HepG2 (cell line): ENCODE results near the gene SACS. TPM values are rescaled to one million over a fixed set of nuclear protein-coding genes. Genes with fewer than 3 reads are reported as not detected.

Source experiments
- ATAC-seq: fragments of 200-7000 bp; cut with Tn5 transposase; 3 replicates; pipeline ENCODE4 v1.9.1; 2020; ENCODE audit warnings: mild to moderate bottlenecking, moderate library complexity
- BruUV-seq: library from RNA; stranded (reverse); fragments of 400-500 nt; replicated peaks from 2 replicates; lab custom pipeline; 2021; lab: Mats Ljungman, UMichigan
- CTCF ChIA-PET: fragments of 300-600 bp; formaldehyde crosslinking; extraction: SDS; loops from one replicate; lab custom pipeline; 2021; ENCODE audit warnings: low total read pairs, inconsistent platforms, low intra/inter-chr PET ratio; lab: Yijun Ruan, JAX
- POLR2A ChIA-PET: fragments of 350-600 bp; sonication (Branson Sonifier 250); formaldehyde crosslinking; loops from one replicate; lab custom pipeline; 2020; ENCODE audit warnings: antibody characterized with exemption, inconsistent platforms; lab: Yijun Ruan, JAX
- DNase-seq: peaks from one replicate; pipeline ENCODE4 v3.0.0-alpha.2; 2015; ENCODE audit warnings: low spot score
- FAIRE-seq: peaks from 3 replicates; lab custom pipeline; 2011; peaks lifted over from hg19 to GRCh38; lab: Jason Lieb, UNC
- H2AFZ ChIP-seq: one replicate; pipeline ENCODE4 v1.6.1; 2011; ENCODE audit warnings: low read length, inconsistent platforms
- H3K27ac ChIP-seq: fragments of 300-600 bp; 3 replicates; pipeline ENCODE4 v1.8.0; 2011; ENCODE audit warnings: mixed run types, mild to moderate bottlenecking, mixed read lengths, low read length, inconsistent platforms; ENCODE audit not compliant: insufficient read depth; ENCODE audit errors: extremely low read length
- H3K27me3 ChIP-seq, 2 experiments: fragments of 200-600 bp in 1 of 2; 2 replicates in 1 of 2; 3 replicates in 1 of 2; pipeline versions ENCODE4 v1.6.0 to v1.8.0; 2011; ENCODE audit warnings: low read length in 2 of 2, mild to moderate bottlenecking in 2 of 2, moderate library complexity in 2 of 2, inconsistent platforms in 1 of 2; ENCODE audit not compliant: insufficient read depth in 2 of 2, control insufficient read depth in 1 of 2
- H3K36me3 ChIP-seq, 2 experiments: fragments of 200-600 bp in 1 of 2; replicated peaks in 1 of 2; 2 replicates in 1 of 2; 3 replicates in 1 of 2; pipeline versions ENCODE4 v1.5.1 to v1.8.0; 2011; ENCODE audit warnings: low read length in 2 of 2, inconsistent platforms in 1 of 2; ENCODE audit not compliant: insufficient read depth in 2 of 2, control insufficient read depth in 1 of 2
- H3K4me1 ChIP-seq: 2 replicates; pipeline ENCODE4 v1.5.1; 2012; ENCODE audit warnings: low read length, inconsistent platforms; ENCODE audit not compliant: insufficient read depth
- H3K4me2 ChIP-seq: 2 replicates; pipeline ENCODE4 v1.6.0; 2011; ENCODE audit warnings: low read depth, low read length, inconsistent platforms
- H3K4me3 ChIP-seq, 3 experiments: fragments of 200-600 bp in 1 of 3; sonication (generic), shearing (Covaris generic) in 1 of 3; replicated peaks in 1 of 3; 2 replicates each; pipeline ENCODE4 v1.5.1; 2011 to 2016; ENCODE audit warnings: low read length in 3 of 3, inconsistent platforms in 2 of 3, low read depth in 2 of 3, mild to moderate bottlenecking in 2 of 3, control low read depth in 1 of 3, mixed read lengths in 1 of 3; ENCODE audit not compliant: insufficient read depth in 1 of 3
- H3K79me2 ChIP-seq: one replicate; pipeline ENCODE4 v1.6.1; 2011; ENCODE audit warnings: low read length, inconsistent platforms; ENCODE audit not compliant: insufficient read depth
- H3K9ac ChIP-seq: 2 replicates; pipeline ENCODE4 v1.6.0; 2011; ENCODE audit warnings: mild to moderate bottlenecking, low read depth, low read length, inconsistent platforms; ENCODE audit not compliant: insufficient read depth
- H3K9me3 ChIP-seq: 2 replicates; pipeline ENCODE4 v1.5.1; 2012; ENCODE audit warnings: mild to moderate bottlenecking, low read length
- H4K20me1 ChIP-seq: 2 replicates; pipeline ENCODE4 v1.6.0; 2011; ENCODE audit warnings: inconsistent platforms, mild to moderate bottlenecking, low read length, moderate library complexity; ENCODE audit not compliant: insufficient read depth
- FOXP1 ChIP-seq, 2 experiments: fragments of 450-650 bp in 1 of 2; IDR thresholded peaks; 2 replicates each; pipeline ENCODE4 v1.6.1; 2017 to 2018; ENCODE audit warnings: antibody characterized with exemption in 1 of 2
- IKZF1 ChIP-seq: fragments of 450-650 bp; IDR thresholded peaks from 2 replicates; pipeline ENCODE4 v1.7.1; 2016
- KIAA2018 ChIP-seq: sonication (generic); formaldehyde crosslinking; IDR thresholded peaks from 2 replicates; pipeline ENCODE4 v1.5.0; 2020; ENCODE audit warnings: mild to moderate bottlenecking, missing genetic modification reagents, borderline replicate concordance
- MEF2D ChIP-seq: sonication (generic); formaldehyde crosslinking; IDR thresholded peaks from 2 replicates; pipeline ENCODE4 v1.5.1; 2020; ENCODE audit warnings: mild to moderate bottlenecking, missing genetic modification reagents
- MIER3 ChIP-seq: IDR thresholded peaks from 2 replicates; pipeline ENCODE4 v1.6.1; 2016; ENCODE audit warnings: missing compliant biosample characterization, borderline replicate concordance
- MYC ChIP-seq: sonication (generic); formaldehyde crosslinking; IDR thresholded peaks from 2 replicates; pipeline ENCODE4 v1.9.0; 2021; ENCODE audit warnings: missing genetic modification reagents, borderline replicate concordance
- NCOR1 ChIP-seq: fragments of 200-600 bp; sonication (generic); IDR thresholded peaks from 2 replicates; pipeline ENCODE4 v1.7.0; 2017; ENCODE audit warnings: antibody characterized with exemption, low read length, borderline replicate concordance
- NRL ChIP-seq: sonication (generic); formaldehyde crosslinking; IDR thresholded peaks from 2 replicates; pipeline ENCODE4 v1.5.0; 2020; ENCODE audit warnings: missing genetic modification reagents, mild to moderate bottlenecking, moderate library complexity, borderline replicate concordance
- SIX1 ChIP-seq: sonication (generic); formaldehyde crosslinking; IDR thresholded peaks from 2 replicates; pipeline ENCODE4 v1.4.0; 2020; ENCODE audit warnings: missing genetic modification reagents, borderline replicate concordance
- SP5 ChIP-seq: IDR thresholded peaks from 2 replicates; pipeline ENCODE4 v1.6.1; 2016; ENCODE audit warnings: low read depth, borderline replicate concordance
- SRSF4 ChIP-seq: fragments of 200-400 bp; formaldehyde crosslinking; IDR thresholded peaks from one replicate; pipeline ENCODE4 v1.6.1; 2018; ENCODE audit warnings: mild to moderate bottlenecking, low read depth, low read length, moderate library complexity; ENCODE audit not compliant: poor library complexity, severe bottlenecking
- TBX3 ChIP-seq: fragments of 450-650 bp; IDR thresholded peaks from 2 replicates; pipeline ENCODE4 v1.6.1; 2017; ENCODE audit warnings: antibody characterized with exemption, mild to moderate bottlenecking, inconsistent platforms, borderline replicate concordance
- ZBTB7A ChIP-seq: sonication (generic); formaldehyde crosslinking; IDR thresholded peaks from 2 replicates; pipeline ENCODE4 v1.8.0; 2022; ENCODE audit warnings: mild to moderate bottlenecking, missing genetic modification reagents
- ZEB1 ChIP-seq: IDR thresholded peaks from 2 replicates; pipeline ENCODE4 v1.6.1; 2012; ENCODE audit warnings: mild to moderate bottlenecking, low read depth, inconsistent platforms; ENCODE audit not compliant: insufficient replicate concordance
- ZFP82 ChIP-seq: sonication (generic); formaldehyde crosslinking; IDR thresholded peaks from 2 replicates; pipeline ENCODE4 v1.5.1; 2020; ENCODE audit warnings: mild to moderate bottlenecking, missing genetic modification reagents, borderline replicate concordance
- ZNF772 ChIP-seq: sonication (generic); formaldehyde crosslinking; IDR thresholded peaks from 2 replicates; pipeline ENCODE4 v1.5.0; 2020; ENCODE audit warnings: mild to moderate bottlenecking, missing genetic modification reagents
- WGBS: methylation state at CpG from one replicate; pipeline ENCODE4 v1.1.6; 2017; ENCODE audit warnings: low lambda C conversion rate; 5-methylcytosine and 5-hydroxymethylcytosine counted together
- in situ Hi-C: cut with HindIII; loops from 2 replicates; pipeline ENCODE4 v1.10.0; 2017; ENCODE audit warnings: low pct_unique_long_range_greater_than_20kb; ENCODE audit not compliant: extremely low pct_ligation_motif_present
- intact Hi-C: fragments of 100-400 bp; cut with micrococcal nuclease; formaldehyde crosslinking; loops from one replicate; pipeline ENCODE4 v1.10.0; 2022; ENCODE audit not compliant: unreplicated experiment
- polyA plus RNA-seq, 8 experiments: library from polyadenylated mRNA; depleted of rRNA in 3 of 8; stranded (reverse) in 7 of 8; unstranded in 1 of 8; fragments of >200 nt; fragmentation: Illumina TruSeq in 4 of 8; extraction: Trizol in 4 of 8; gene quantifications; 2 replicates each; pipeline versions ENCODE4 v1.2.1 to v1.2.3, GENCODE V29; 2011 to 2016; ENCODE audit warnings: low read depth in 4 of 8, missing spikeins in 1 of 8, mixed read lengths in 1 of 8; ENCODE audit not compliant: insufficient read depth in 1 of 8
- total RNA-seq, 5 experiments: library from RNA; depleted of rRNA; stranded (reverse); fragments of >200 nt; fragmentation: Illumina TruSeq; extraction: Trizol; gene quantifications; 2 replicates each; pipeline ENCODE4 v1.2.3, GENCODE V29; 2016; ENCODE audit warnings: low read depth in 1 of 5
- TF ChIP-seq, protein P1 (sequence below): sonication (generic); formaldehyde crosslinking; IDR thresholded peaks from 2 replicates; pipeline ENCODE4 v1.5.1; 2020; ENCODE audit warnings: mild to moderate bottlenecking, moderate library complexity, missing genetic modification reagents

The SACS gene
- total and polyA plus RNA-seq, 2 of the 13 experiments (the other 11 are each of a cell fraction or from before 2014, with no cell fraction given), result 4.0 to 15.7 TPM

- no peaks in the 10 kb centered on the region for H3K79me2 ChIP-seq
- H3K4me2 ChIP-seq, result no peak overlapping the region
- H3K9ac ChIP-seq, result no peak overlapping the region
- FAIRE-seq (no peak), DNase-seq (no peak), ATAC-seq (no peak)
- H3K27me3 ChIP-seq, result no peaks in the 10 kb centered on the region
- POLR2A ChIA-PET, result no interaction called here
- in situ Hi-C loops, result no loop called here
- no peak overlapping the region for H3K4me3 ChIP-seq
- CTCF ChIA-PET, result no interaction called here
- no peak overlapping the region for H3K27ac ChIP-seq
- no peaks in the 10 kb centered on the region for H3K9me3 ChIP-seq
- BruUV-seq, result no TSS peak
- no peaks in the 10 kb centered on the region for H3K36me3 ChIP-seq
- intact Hi-C loops, result no loop called here
- 24% methylated on average over 7 of the region's 7 CpGs for WGBS
- no peaks in the 10 kb centered on the region for H3K4me1 ChIP-seq
- H2AFZ ChIP-seq, result no peak overlapping the region
- H4K20me1 ChIP-seq, result no peaks in the 10 kb centered on the region
- TF ChIP-seq FOXP1 (IDR thresholded peaks at IDR 0.05), result no peak
- no peak for TF ChIP-seq FOXP1 (CRISPR knock-in tag; IDR thresholded peaks at IDR 0.05)
- TF ChIP-seq NRL, result no peak
- no peak for TF ChIP-seq ZFP82 (CRISPR knock-in tag)
- TF ChIP-seq MIER3 (CRISPR knock-in tag), result no peak
- no peak for TF ChIP-seq SRSF4
- no peak for TF ChIP-seq MYC (CRISPR knock-in tag)
- no peak for TF ChIP-seq ZNF772 (CRISPR knock-in tag)
- TF ChIP-seq NCOR1, result no peak
- TF ChIP-seq TBX3, result no peak
- no peak for TF ChIP-seq ZBTB7A
- TF ChIP-seq, protein P1, sequence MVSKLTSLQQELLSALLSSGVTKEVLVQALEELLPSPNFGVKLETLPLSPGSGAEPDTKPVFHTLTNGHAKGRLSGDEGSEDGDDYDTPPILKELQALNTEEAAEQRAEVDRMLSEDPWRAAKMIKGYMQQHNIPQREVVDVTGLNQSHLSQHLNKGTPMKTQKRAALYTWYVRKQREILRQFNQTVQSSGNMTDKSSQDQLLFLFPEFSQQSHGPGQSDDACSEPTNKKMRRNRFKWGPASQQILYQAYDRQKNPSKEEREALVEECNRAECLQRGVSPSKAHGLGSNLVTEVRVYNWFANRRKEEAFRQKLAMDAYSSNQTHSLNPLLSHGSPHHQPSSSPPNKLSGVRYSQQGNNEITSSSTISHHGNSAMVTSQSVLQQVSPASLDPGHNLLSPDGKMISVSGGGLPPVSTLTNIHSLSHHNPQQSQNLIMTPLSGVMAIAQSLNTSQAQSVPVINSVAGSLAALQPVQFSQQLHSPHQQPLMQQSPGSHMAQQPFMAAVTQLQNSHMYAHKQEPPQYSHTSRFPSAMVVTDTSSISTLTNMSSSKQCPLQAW (CRISPR knock-in tag), result no peak
- no peak for TF ChIP-seq KIAA2018 (CRISPR knock-in tag)
- no peak for TF ChIP-seq IKZF1
- TF ChIP-seq SIX1, result no peak
- TF ChIP-seq SP5 (CRISPR knock-in tag), result no peak
- no peak for TF ChIP-seq MEF2D (CRISPR knock-in tag)
- TF ChIP-seq ZEB1, result no peak
Measured at GRCh38 chr13:23288995-23289394, 144.5 kb downstream of the SACS start.
